Measurements from ENCODE around the gene MSH5.
A peak's percentile ranks its signal among the peaks of the same experiment; 100 is the strongest.
"Not testable (repeated sequence)": the region's sequence is repeated elsewhere in the genome, so short reads cannot be mapped to it uniquely, and the experiment has no call there.

The MSH5 gene

DNA sequence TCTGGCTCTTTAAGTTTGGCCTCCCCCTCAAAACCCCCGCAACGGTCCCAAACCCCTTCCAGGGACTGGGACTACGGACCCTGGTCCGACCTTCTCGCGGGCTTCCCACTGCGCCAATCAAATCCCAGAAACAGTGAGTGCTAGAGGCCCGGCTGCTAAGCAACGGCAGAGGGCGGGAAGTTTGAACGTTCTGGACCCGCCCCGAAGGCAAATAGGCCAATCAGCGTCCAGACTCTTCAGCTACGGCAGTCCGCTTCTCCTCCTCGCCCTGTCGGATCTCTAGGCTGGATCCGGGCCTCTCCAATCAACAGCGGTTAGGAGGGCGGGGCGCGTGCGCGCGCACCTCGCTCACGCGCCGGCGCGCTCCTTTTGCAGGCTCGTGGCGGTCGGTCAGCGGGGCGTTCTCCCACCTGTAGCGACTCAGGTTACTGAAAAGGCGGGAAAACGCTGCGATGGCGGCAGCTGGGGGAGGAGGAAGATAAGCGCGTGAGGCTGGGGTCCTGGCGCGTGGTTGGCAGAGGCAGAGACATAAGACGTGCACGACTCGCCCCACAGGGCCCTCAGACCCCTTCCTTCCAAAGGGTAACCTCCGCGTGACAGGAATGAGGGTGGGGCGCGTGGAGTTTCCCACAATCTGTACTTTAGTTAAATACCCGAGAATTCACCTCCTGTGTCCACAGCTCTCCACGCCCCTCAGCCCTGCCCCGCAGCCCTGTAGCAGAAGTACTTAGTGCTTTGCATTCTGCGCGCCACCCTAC, at the start of gene MSH5:
MSH5 (plus strand) TSS at position 367 of the 758 bp plus-strand sequence. CDS start 462 bp downstream, outside the sequence.
- peak; percentile 97 to 98 for DNase-seq

DNA sequence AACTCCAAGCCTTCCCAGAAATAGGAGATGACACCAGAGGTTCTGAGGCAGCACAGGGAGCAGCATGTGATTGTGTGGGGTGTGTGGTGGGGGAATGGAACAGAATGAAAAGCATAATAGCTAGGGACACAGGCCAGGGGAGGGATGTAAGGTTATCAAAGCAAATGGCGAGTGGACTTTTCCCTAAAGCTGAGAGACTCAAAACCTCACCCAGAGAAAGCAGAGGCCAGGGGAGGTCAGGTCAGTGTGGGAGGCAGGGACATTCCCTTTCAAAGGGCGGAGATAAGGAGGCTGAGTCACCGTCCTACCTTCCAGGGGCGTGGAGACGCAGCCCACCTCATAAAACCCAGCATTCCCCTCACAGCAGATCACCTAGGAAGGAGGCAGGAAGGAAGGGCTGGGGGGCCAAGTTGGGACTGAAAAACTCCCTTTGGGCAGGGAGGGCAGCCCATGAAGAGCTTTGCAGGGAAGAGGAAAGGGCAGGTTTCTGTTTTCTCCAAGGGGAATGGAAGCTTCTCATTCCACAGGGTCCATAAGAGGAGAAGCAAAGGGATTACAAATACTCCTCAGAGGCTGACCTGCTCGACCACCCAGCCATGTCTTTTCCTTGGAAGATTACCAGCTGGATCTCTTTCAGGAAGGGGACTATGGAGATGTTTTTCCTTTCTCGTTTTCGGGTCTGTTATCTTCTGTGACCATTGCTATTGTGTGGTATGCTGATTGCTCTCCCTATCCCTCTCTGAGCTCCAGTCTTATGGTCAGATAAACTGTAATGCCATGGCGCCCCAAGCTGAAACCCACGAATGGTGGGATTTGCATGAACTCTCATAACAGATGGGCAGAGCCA, 49.4 kb upstream of the MSH5 start:
- no peak for DNase-seq

DNA sequence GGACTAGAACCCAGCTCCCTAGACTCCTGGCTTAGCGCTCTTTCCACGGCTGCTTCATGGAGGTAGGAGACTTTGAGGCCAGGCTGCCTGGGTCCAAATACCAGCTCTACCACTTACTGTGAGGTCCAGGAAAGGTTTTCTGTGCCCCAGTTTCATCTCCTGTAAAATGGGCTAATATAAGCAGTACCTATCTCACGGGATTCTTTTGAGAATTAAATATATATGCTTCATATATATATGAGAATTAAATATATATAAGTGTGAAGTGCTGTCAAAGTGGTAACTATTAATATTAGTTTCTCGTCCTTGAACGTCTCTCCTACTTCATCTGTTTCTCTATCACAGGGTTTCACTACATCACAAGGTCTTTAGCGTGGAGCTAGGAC, 48.7 kb upstream of the MSH5 start:
- DNase-seq: no peak

DNA sequence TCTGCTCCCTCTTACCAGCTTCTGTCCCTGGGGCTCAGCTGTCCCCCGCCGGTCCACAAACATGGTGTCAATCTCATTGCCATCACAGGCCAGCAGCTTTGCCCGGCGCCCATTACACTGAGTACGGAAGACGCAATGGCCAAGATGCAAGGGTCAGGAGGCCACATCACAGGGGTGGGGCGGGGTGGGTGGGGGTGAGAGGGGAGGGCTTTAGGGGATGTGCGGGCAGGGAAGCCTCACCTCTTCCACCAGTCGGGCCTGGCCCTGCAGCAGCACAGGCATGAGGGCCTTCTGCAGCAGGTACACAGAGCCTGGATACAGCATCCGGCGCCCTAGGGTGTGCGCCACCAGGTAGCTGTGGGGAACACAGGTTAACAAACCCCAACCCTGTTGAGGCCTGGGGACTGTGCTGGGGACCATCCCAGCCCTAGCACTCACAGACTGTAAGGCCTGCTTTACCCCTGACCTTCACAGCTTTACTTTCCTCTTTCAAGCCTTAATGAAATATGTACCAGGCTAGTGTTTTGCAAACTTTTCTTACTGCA, 48.2 kb upstream of the MSH5 start:
- DNase-seq: no peak

DNA sequence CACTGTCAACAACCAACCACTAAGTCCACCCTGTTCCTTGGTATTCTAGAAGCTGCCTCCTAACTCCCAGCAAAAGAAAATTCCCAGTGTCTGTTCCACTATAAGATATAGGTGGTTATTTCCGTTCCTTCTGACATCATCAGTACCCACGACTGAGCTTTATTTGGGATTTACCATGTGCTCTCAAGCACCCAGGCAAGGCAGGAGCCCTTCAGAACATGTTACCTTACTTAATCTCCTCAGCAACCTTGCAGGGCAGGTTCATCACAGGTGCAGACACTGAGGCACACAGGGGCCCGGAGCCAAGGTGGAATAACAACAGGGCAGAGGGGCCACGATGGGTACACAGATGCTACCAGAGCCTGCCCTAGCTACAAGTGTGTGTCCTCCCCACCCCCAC, 47.5 kb upstream of the MSH5 start:
- DNase-seq: no peak

DNA sequence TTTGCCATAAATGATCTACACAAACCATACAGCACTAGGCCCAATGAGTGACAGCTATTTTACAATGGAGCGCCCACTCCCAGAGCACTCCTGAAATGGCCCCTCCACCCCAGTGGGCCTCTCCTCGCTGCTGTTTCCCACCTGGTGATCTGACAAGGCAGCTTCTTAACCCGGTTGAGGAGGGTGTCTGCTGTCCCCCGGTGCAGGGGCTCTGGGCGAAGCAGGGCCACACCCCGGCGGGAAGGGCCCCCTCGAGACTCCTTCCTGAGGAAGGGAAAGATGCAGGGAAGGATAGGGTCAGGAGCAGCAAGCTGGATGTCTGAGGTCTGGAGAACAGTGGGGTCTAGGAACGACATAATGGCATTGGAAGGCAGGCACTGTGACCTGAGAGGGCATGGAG, 46.9 kb upstream of the MSH5 start:
- DNase-seq: no peak

DNA sequence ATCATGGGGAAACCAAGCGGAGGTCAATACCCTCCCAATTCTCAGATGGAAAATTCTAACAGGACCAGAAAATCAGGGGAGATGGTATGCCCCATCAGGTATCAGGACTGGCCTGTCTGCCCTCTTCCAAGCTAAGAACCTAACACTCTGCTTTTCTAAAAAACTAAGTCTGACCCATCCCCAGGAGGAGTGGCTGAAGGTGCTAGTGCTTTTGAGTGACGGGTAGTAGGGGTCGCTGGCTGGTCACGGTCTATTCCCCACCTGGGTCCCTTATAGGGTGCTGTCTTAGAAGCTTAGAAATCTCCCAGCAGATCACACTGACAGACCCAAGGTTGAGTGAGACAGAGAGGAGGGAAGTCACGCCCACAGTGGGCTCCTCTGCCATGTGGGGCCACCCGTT, 46.3 kb upstream of the MSH5 start:
- no peak for DNase-seq

DNA sequence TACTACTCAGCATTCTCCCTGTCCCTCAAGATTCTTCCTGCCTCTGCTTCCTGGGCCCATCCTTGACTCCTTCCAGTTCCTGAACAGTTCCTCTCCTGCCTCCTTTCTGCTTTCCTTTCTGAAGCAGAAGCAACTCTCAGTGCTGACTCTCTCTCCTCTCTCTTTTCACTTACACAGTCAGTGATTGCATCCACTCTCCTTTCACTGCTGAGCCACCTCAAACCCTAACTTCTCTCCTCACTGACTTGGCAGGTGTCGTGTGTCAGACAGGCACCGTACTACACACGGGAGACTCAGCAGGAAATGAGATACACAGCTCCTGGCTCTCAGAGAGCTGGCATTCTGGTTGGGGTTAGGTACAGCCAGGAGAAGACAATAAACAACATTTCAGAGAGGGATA, 42.2 kb upstream of the MSH5 start:
- no peak for DNase-seq

DNA sequence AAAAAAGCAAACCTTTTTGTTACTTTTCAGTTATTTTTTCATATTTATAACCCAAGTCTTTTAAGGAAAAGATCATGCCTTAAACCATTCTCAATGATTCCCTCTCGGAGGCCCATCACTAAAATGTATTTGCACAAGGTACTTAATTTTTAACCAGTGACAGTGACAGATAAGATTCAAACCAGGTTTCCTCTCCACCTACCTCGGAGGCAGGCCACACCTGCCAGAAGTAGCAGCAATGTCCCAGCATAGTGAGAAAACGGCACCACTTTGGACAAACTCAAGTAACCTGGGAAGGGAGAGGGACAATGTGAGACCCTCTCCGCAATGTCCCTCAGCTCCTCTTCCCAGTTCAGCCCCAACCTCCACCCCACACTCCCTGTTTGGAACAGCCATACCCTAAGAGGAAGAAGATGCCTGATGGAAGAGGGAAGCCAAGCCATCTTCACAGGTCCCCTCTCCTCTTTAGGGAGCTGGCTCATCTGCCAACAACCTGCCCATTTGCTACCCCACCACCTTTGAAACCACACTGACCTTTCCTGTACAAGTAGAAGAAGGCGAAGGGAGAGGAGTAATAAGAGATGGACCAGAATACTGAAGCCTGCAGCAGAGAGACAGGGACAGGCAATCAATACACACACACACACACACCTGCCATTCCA, 38.9 kb upstream of the MSH5 start:
- DNase-seq: no peak

DNA sequence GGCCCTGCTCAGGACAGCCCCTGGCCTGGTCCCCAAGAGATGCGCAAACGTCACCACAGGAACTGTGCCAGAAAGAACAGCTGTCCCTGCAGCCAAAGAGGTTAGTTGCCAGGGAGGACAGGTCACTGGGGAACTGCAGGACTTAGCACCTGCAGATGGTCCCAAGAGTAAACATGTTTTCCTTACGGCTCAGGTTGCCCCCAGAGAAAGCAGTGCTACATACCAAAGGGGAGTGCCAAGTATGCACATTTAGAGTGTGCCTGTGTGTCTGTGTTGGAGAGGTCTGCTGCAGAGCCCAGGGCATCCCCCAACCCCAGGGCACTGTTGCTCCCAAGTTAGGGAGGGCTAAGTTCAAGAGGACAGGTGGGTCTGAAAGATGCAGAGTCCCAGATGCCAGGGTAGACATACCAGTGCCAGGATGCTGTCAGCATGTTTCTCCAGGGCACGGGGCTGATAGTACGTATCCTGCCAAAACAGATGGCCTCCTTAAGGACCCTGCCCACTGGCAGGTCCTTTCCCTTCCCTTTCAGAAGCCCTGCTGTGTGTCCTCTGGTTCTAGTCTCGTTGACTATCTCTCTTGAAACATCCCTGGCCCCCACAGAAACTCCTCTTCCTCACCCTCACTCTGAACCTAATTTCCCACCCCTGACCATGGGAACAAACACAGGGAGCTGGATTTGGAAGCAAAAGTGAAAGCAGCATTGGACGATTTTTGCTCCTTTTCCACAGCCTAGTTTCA, 38.0 kb upstream of the MSH5 start:
- peak in 1 of 2 experiments; percentile 24 for DNase-seq

DNA sequence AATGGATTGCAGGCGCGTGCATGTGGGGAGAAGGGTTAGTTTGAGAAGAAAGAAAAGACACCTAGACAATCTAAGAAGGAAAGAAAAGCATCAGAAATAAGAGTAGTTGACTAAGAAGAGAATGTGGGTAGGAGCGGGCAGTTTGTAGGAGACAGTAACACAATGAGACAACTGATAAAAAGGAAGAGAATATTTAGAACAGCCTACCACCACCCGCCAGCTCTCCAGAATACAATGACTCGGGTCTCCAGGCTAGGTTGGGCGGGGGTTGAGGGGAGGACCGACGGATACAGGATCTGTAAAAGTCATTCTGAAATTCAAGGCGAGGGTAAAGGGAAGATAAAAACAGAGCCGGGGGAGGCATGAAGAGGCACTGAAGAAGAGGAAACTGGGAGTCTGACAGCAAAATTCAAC, 37.4 kb upstream of the MSH5 start:
- DNase-seq: no peak

DNA sequence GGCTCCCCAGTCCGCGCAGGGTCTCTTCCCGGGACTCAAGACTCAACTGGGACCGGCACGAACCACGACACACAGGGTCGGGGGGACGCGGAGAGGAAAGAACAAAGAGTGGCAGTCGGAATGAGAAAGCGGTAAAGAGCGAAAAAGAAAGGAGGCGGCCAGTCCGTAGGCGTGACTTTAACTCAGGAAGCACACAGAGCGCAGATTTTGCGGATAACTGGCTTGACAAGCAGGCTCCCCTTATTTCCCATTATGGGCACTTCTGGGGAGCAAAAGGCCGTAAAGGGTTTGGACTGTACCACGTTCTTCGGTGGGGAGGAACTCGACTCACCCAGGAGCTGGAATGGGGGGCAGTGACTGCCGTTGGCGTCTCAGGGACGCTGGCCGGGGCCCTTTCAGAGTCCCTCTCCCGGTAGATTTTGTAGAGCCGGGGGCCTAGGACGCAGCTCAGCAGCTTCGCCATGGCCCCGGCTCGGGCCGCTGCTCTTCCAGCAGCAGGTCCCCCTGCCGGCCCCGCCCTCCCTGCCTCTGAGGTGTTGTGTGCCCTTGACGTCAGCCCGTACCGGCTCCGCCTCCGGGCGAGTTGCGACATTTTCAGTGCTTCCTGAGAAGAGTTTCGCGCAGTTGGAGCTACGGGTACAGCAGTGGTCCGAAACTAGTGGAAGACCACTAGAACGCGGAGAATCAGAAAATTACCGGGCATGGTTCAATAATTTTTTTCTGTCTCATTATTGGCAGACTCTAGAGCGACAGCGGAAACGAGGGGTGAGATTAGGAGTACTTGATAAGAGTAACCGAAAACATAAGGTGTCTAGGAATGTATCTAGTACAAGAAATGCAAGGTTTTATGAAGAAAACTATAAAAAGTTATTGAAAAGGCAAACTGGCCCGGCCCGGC, 36.7 kb upstream of the MSH5 start, which contains the start of gene ABHD16A:
ABHD16A (minus strand) TSS at position 506 of the 898 bp plus-strand sequence; CDS start at position 463, 43 bp downstream.
- DNase-seq: peak; percentile 98 to 99

DNA sequence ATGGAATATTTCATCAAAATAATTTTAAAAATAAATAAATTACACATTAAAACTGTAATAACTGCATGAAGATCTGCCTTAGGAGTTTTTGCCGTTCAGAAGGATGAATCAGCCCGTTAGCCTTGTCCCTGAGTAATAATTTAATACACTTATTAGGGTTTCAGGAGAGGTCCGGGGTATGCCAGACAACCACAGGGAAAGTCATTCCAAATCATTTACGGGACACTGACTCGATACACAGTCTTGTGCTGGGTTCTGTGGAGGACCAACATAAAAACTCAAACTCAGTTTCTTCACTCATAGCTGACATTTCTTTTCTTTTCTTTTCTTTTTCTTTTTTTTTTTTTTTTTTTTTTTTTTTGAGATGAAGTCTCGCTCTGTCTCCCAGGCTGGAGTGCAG, 33.9 kb upstream of the MSH5 start:
- no peak for DNase-seq

DNA sequence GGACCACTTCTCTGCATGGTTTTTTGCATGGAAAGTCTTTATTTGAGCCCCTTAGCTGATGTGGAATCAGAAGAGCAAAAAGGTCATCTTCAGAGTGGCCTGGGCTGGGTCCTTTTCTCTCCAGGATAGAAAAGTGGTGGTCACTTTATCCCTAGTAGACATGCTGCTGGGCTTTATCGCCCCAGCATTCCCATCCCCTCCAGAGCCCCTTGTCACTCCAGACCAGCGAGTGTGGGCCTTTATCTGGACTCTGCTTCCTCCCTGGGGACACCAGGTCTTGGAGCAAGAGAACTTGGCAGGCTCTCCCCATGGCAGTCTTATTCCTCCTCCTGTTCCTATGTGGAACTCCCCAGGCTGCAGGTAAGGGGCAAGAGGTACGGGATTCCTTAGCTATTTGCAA, 33.2 kb upstream of the MSH5 start, which contains the start of gene LY6G6F:
LY6G6F (plus strand) TSS at position 268 of the 400 bp plus-strand sequence; CDS start at position 309, 41 bp downstream.
- DNase-seq: no peak

DNA sequence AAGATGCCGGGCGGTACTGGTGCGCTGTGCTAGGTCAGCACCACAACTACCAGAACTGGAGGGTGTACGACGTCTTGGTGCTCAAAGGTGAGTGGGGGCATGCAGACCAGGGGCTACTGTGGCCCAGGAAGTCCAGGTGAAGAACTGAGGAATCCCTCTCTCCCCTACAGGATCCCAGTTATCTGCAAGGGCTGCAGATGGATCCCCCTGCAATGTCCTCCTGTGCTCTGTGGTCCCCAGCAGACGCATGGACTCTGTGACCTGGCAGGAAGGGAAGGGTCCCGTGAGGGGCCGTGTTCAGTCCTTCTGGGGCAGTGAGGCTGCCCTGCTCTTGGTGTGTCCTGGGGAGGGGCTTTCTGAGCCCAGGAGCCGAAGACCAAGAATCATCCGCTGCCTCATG, 32.1 kb upstream of the MSH5 start:
- DNase-seq: no peak

DNA sequence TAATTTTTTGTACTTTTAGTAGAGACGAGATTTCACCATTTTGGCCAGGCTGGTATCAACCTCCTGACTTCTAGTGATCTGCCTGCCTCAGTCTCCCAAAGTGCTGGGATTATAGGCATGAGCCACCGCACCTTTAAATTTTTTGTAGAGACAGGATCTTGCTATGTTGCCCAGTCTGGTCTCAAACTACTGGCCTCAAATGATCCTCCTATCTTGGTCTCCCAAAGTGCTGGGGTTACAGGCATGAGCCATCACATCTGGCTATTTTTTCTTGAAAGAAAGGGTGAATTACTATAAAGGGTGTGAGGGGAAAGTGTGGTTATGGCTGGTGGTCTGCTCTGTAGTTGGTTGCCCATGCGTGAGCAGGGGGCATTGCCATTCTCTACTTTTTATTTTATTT, 31.6 kb upstream of the MSH5 start:
- no peak for DNase-seq

DNA sequence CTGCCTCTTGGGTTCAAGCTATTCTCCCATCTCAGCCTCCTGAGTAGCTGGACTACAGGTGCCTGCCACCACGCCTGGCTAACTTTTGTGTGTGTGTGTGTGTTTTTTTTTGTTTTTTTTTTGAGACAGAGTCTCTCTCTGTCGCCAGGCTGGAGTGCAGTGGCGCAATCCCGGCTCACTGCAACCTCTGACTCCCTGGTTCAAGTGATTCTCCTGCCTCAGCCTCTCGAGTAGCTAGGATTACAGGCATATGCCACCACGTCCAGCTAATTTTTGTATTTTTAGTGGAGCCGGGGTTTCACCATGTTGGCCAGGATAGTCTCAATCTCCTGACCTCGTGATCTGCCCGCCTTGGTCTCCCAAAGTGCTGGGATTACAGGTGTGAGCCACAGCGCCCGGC, 30.6 kb upstream of the MSH5 start:
- DNase-seq: not testable (repeated sequence)

DNA sequence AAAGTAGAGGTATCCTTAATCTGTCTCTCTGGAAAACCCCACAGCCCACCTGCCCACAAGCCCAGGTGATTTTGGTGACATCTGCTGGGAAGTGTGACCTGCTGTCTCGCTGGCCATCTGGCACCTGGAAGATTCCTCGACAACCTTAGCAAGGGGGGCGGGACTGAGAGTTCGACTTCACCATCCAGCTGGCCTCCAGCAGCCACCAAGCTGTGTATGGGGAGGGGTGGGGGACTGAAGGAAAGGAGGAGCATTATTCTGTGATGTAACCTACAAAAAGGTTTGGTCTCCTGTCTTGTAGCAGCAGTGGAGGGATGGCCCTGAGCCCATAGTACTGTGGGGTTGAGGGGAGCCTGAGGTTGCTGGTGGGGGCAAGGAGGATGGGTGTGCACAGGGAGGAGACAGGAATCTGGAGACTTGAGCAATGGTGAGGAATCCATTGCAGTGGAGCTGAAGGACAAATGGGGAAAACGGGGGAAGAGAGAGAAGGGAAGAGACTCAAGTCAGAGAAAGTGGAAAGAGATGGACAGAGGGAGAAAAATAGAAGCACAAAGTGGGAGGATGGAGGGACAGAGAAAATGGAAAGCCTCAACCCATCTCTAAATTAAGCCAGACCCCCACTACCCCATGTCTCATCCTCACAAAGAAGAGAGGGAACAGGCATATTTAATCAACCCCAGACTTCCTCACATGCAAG, 29.1 kb upstream of the MSH5 start:
- DNase-seq: no peak

DNA sequence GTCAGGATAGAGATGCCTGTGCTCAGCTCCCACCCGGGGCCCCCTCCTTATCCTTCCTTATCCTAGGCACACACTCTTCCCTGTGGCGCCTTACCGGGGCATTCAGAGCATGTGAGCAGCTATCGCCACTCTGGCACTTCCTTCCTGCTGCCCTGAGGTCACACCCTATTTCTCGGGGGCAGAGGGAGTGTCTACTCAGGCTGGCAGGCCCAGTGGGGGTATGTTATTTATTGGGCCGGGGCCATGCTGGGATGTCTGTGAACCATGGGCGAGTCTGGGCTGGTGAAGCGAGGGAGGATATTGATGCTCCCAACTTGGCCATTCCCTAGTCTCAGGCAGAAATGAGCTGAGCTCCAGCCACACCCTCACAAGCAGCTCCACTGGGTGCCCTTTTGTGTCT, 28.6 kb upstream of the MSH5 start:
- no peak for DNase-seq

DNA sequence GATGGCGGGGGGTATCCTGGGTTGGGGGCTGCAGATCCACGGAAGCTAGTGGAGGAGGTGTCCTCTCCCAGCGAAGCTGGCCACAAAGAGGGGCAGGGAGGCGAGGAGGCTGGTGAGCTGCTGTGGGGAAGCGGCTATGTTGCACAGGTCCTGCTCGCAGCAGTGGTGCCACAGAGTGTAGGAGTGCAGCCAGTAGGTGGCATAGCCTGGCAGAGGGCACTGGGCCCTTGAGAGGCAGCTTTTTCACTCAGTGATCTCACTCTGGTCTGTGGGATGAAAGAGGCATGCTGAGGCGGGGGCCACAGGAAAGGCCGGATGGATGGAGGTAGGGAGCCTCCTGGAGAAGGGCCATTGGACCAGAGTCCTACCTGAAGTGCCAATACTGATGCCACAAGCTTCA, 27.5 kb upstream of the MSH5 start:
- no peak for DNase-seq

DNA sequence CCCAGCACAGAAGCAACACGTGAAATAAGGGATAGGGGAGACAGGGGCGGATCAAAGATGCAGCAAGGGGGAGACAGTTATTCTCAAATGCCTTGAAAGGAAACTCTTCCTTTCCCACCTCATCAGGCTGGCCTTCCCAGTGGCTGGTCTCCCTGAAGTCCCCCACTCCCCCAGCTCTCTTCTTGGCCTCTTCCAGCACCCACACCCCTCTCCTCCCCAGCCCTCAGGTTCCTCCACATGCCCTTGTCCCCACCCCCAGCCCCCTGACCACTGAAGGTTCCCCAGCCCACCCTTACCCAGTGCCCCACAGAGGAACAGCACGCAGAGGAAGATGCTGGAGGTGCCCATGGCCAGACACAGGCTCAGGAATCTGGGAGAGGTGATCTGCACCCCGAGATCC, 26.3 kb upstream of the MSH5 start:
- no peak for DNase-seq

Data from activated T-cell treated with anti-CD3 and anti-CD28 coated beads, Interleukin-2, amount 50 U/mL, for 48 hours (primary cell).